Loucy (cell line): Measurements from ENCODE around the gene MBNL1.

ENCODE experiments used
- EZH2phosphoT487 ChIP-seq: fragments of 200-600 bp; IDR thresholded peaks from 2 replicates; pipeline ENCODE4 v1.6.1; 2018; ENCODE audit warnings: antibody characterized with exemption, mild to moderate bottlenecking, moderate library complexity, borderline replicate concordance
- TF ChIP-seq, protein P1 (sequence below): fragments of 200-600 bp; sonication (generic); conservative IDR thresholded peaks from 2 replicates; pipeline ENCODE4 v1.5.1; 2014; ENCODE audit warnings: mild to moderate bottlenecking, antibody characterized with exemption, low read length

DNA sequence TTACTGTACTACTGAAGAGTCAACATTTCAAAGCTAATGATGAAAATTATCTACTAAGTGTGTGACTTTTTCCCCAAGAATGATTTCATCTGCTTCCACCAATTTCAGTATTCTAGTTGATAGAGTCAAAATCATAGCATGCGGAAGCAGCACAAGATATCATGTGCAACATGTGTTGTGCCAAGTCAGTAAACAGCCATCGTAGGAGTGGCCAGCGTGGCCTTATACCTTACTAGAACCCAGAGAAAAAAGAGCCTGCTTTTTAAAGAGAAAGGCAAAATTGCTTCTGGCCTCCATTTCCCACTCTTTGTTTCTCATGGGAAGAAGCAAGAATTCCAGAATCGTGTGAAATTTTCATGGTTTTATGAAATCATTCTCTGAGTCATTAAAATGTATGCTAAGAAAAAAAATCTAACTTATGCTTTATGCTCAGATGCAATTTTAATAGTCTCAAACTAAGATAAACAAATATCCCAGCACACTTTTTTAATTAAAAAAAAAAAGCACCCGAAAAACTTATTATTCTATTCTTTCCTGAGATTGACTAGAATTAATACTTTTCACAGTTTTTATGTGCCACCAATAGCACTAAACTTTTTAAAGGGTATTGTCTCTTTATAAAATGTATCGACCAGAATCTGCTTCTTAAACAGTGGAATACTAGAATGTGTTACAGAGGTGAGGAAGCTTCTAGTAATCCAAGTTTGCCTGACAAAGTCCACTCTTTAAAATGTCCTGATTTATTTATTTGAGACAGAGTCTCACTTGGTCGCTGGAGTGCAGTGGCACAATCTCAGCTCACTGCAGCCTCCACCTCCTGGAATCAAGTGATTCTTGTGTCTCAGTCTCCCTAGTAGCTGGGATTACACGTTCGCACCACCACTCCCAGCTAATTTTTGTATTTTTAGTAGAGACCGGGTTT lies 87.3 kb downstream of the MBNL1 start:
- TF ChIP-seq, protein P1, sequence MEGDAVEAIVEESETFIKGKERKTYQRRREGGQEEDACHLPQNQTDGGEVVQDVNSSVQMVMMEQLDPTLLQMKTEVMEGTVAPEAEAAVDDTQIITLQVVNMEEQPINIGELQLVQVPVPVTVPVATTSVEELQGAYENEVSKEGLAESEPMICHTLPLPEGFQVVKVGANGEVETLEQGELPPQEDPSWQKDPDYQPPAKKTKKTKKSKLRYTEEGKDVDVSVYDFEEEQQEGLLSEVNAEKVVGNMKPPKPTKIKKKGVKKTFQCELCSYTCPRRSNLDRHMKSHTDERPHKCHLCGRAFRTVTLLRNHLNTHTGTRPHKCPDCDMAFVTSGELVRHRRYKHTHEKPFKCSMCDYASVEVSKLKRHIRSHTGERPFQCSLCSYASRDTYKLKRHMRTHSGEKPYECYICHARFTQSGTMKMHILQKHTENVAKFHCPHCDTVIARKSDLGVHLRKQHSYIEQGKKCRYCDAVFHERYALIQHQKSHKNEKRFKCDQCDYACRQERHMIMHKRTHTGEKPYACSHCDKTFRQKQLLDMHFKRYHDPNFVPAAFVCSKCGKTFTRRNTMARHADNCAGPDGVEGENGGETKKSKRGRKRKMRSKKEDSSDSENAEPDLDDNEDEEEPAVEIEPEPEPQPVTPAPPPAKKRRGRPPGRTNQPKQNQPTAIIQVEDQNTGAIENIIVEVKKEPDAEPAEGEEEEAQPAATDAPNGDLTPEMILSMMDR, result no peak
- no peak for TF ChIP-seq EZH2phosphoT487
